SK-N-SH treated with all-trans-retinoic acid at 6 μM for 48 hours (cell line): ENCODE data around the gene BPIFB3.

Source experiments
- ATAC-seq: fragments of 200-7000 bp; cut with Tn5 transposase; 3 replicates; pipeline ENCODE4 v1.9.1; 2020; ENCODE audit warnings: mild to moderate bottlenecking, moderate library complexity
- ARNTL ChIP-seq: fragments of 450-650 bp; formaldehyde crosslinking; IDR thresholded peaks from 2 replicates; pipeline ENCODE4 v1.5.0; 2020; ENCODE audit warnings: low read depth, mild to moderate bottlenecking, moderate library complexity, borderline replicate concordance
- CSDC2 ChIP-seq: fragments of 250-450 bp; sonication (Bioruptor Pico); IDR thresholded peaks from 2 replicates; pipeline ENCODE4 v1.5.0; 2020; ENCODE audit warnings: mild to moderate bottlenecking, moderate library complexity
- CSRNP3 ChIP-seq: fragments of 250-450 bp; sonication (Bioruptor Pico); IDR thresholded peaks from 2 replicates; pipeline ENCODE4 v1.5.1; 2021; ENCODE audit warnings: mild to moderate bottlenecking, moderate library complexity
- ESRRG ChIP-seq: fragments of 250-450 bp; sonication (Bioruptor Pico); IDR thresholded peaks from 2 replicates; pipeline ENCODE4 v1.6.1; 2021; ENCODE audit warnings: mild to moderate bottlenecking
- ISL1 ChIP-seq: fragments of 250-450 bp; sonication (Bioruptor Pico); IDR thresholded peaks from 2 replicates; pipeline ENCODE4 v2.1.2; 2022; ENCODE audit warnings: mild to moderate bottlenecking, moderate library complexity
- OSR1 ChIP-seq: fragments of 250-450 bp; sonication (Bioruptor Pico); IDR thresholded peaks from 2 replicates; pipeline ENCODE4 v1.8.0; 2022; ENCODE audit warnings: moderate library complexity, mild to moderate bottlenecking, inconsistent platforms
- PATZ1 ChIP-seq: fragments of 250-450 bp; sonication (Bioruptor Pico); IDR thresholded peaks from 2 replicates; pipeline ENCODE4 v1.8.0; 2020; ENCODE audit warnings: mild to moderate bottlenecking, moderate library complexity, borderline replicate concordance
- PPARA ChIP-seq: fragments of 250-450 bp; sonication (Bioruptor Pico); IDR thresholded peaks from 2 replicates; pipeline ENCODE4 v1.5.0; 2020; ENCODE audit warnings: mild to moderate bottlenecking, borderline replicate concordance
- RARB ChIP-seq: fragments of 250-450 bp; sonication (Bioruptor Pico); IDR thresholded peaks from 2 replicates; pipeline ENCODE4 v1.8.0; 2021; ENCODE audit warnings: mild to moderate bottlenecking, moderate library complexity
- SNAI2 ChIP-seq: fragments of 250-450 bp; sonication (Bioruptor Pico); IDR thresholded peaks from 2 replicates; pipeline ENCODE4 v1.5.0; 2020; ENCODE audit warnings: mild to moderate bottlenecking, moderate library complexity
- TCF4 ChIP-seq: fragments of 250-450 bp; sonication (Bioruptor Pico); IDR thresholded peaks from 2 replicates; pipeline ENCODE4 v1.8.0; 2021; ENCODE audit warnings: mild to moderate bottlenecking, moderate library complexity, borderline replicate concordance
- TOX ChIP-seq: fragments of 250-450 bp; sonication (Bioruptor Pico); IDR thresholded peaks from 2 replicates; pipeline ENCODE4 v1.8.0; 2021; ENCODE audit warnings: mild to moderate bottlenecking, moderate library complexity, borderline replicate concordance
- ZC3H10 ChIP-seq: fragments of 250-450 bp; sonication (Bioruptor Pico); IDR thresholded peaks from 2 replicates; pipeline ENCODE4 v1.5.1; 2021; ENCODE audit warnings: mild to moderate bottlenecking, moderate library complexity
- ZFP3 ChIP-seq: fragments of 250-450 bp; sonication (Bioruptor Pico); IDR thresholded peaks from 2 replicates; pipeline ENCODE4 v1.5.0; 2020; ENCODE audit warnings: mild to moderate bottlenecking, moderate library complexity
- ZFP30 ChIP-seq: fragments of 450-650 bp; formaldehyde crosslinking; IDR thresholded peaks from 2 replicates; pipeline ENCODE4 v1.5.0; 2022; ENCODE audit warnings: mild to moderate bottlenecking, moderate library complexity
- ZNF565 ChIP-seq: fragments of 450-650 bp; formaldehyde crosslinking; conservative IDR thresholded peaks from 2 replicates; pipeline ENCODE4 v1.5.0; 2020; ENCODE audit warnings: low read depth, mild to moderate bottlenecking, moderate library complexity
- ZNF70 ChIP-seq: fragments of 450-650 bp; formaldehyde crosslinking; IDR thresholded peaks from 2 replicates; pipeline ENCODE4 v1.5.0; 2020; ENCODE audit warnings: mild to moderate bottlenecking, moderate library complexity
- ZNF8 ChIP-seq: fragments of 450-650 bp; formaldehyde crosslinking; IDR thresholded peaks from 2 replicates; pipeline ENCODE4 v1.5.0; 2020; ENCODE audit warnings: mild to moderate bottlenecking, moderate library complexity
- TF ChIP-seq, protein P1 (sequence below): fragments of 250-450 bp; sonication (Bioruptor Pico); IDR thresholded peaks from 2 replicates; pipeline ENCODE4 v1.5.0; 2020; ENCODE audit warnings: mild to moderate bottlenecking, moderate library complexity
- TF ChIP-seq, protein P2 (sequence below): fragments of 250-450 bp; sonication (Bioruptor Pico); IDR thresholded peaks from 2 replicates; pipeline ENCODE4 v1.5.1; 2020; ENCODE audit warnings: low read depth, mild to moderate bottlenecking, moderate library complexity
- TF ChIP-seq, protein P3 (sequence below): fragments of 250-450 bp; sonication (Bioruptor Pico); IDR thresholded peaks from 2 replicates; pipeline ENCODE4 v1.8.0; 2021; ENCODE audit warnings: low read depth, mild to moderate bottlenecking, moderate library complexity, borderline replicate concordance

The BPIFB3 gene

GRCh38 chr20:33032555-33032954 lies 21.1 kb upstream of the BPIFB3 start:
- TF ChIP-seq ESRRG = no peak
- TF ChIP-seq, protein P1, sequence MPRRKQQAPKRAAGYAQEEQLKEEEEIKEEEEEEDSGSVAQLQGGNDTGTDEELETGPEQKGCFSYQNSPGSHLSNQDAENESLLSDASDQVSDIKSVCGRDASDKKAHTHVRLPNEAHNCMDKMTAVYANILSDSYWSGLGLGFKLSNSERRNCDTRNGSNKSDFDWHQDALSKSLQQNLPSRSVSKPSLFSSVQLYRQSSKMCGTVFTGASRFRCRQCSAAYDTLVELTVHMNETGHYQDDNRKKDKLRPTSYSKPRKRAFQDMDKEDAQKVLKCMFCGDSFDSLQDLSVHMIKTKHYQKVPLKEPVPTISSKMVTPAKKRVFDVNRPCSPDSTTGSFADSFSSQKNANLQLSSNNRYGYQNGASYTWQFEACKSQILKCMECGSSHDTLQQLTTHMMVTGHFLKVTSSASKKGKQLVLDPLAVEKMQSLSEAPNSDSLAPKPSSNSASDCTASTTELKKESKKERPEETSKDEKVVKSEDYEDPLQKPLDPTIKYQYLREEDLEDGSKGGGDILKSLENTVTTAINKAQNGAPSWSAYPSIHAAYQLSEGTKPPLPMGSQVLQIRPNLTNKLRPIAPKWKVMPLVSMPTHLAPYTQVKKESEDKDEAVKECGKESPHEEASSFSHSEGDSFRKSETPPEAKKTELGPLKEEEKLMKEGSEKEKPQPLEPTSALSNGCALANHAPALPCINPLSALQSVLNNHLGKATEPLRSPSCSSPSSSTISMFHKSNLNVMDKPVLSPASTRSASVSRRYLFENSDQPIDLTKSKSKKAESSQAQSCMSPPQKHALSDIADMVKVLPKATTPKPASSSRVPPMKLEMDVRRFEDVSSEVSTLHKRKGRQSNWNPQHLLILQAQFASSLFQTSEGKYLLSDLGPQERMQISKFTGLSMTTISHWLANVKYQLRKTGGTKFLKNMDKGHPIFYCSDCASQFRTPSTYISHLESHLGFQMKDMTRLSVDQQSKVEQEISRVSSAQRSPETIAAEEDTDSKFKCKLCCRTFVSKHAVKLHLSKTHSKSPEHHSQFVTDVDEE (CRISPR knock-in tag) = no peak
- TF ChIP-seq PATZ1 (CRISPR knock-in tag) = no peak
- no peak for TF ChIP-seq ZFP3 (CRISPR knock-in tag)
- TF ChIP-seq TOX = no peak
- TF ChIP-seq ZNF565 (CRISPR knock-in tag) = no peak
- TF ChIP-seq ZC3H10 = no peak
- no peak for TF ChIP-seq ISL1
- TF ChIP-seq SNAI2 = no peak
- no peak for TF ChIP-seq RARB (CRISPR knock-in tag)
- TF ChIP-seq PPARA (CRISPR knock-in tag) = no peak
- TF ChIP-seq, protein P2, sequence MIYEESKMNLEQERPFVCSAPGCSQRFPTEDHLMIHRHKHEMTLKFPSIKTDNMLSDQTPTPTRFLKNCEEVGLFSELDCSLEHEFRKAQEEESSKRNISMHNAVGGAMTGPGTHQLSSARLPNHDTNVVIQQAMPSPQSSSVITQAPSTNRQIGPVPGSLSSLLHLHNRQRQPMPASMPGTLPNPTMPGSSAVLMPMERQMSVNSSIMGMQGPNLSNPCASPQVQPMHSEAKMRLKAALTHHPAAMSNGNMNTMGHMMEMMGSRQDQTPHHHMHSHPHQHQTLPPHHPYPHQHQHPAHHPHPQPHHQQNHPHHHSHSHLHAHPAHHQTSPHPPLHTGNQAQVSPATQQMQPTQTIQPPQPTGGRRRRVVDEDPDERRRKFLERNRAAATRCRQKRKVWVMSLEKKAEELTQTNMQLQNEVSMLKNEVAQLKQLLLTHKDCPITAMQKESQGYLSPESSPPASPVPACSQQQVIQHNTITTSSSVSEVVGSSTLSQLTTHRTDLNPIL (CRISPR knock-in tag) = no peak
- TF ChIP-seq CSDC2 (CRISPR knock-in tag) = no peak
- ATAC-seq = no peak

GRCh38 chr20:33033381-33033780 lies 20.3 kb upstream of the BPIFB3 start:
- ATAC-seq = no peak
- TF ChIP-seq TCF4 (no peak), ZNF8 (CRISPR knock-in tag) (no peak), RARB (CRISPR knock-in tag) (no peak), CSRNP3 (CRISPR knock-in tag) (no peak), ESRRG (no peak), OSR1 (CRISPR knock-in tag) (no peak), ZC3H10 (no peak), SNAI2 (no peak), CSDC2 (CRISPR knock-in tag) (no peak), ZNF70 (CRISPR knock-in tag) (no peak), ZFP30 (CRISPR knock-in tag) (no peak), ARNTL (CRISPR knock-in tag) (no peak), ZFP3 (CRISPR knock-in tag) (no peak), TOX (no peak), PPARA (CRISPR knock-in tag) (no peak), ZNF565 (CRISPR knock-in tag) (no peak), PATZ1 (CRISPR knock-in tag) (no peak)
- TF ChIP-seq, protein P1 (CRISPR knock-in tag) = no peak
- TF ChIP-seq, protein P2 (CRISPR knock-in tag) = no peak
- TF ChIP-seq, protein P3, sequence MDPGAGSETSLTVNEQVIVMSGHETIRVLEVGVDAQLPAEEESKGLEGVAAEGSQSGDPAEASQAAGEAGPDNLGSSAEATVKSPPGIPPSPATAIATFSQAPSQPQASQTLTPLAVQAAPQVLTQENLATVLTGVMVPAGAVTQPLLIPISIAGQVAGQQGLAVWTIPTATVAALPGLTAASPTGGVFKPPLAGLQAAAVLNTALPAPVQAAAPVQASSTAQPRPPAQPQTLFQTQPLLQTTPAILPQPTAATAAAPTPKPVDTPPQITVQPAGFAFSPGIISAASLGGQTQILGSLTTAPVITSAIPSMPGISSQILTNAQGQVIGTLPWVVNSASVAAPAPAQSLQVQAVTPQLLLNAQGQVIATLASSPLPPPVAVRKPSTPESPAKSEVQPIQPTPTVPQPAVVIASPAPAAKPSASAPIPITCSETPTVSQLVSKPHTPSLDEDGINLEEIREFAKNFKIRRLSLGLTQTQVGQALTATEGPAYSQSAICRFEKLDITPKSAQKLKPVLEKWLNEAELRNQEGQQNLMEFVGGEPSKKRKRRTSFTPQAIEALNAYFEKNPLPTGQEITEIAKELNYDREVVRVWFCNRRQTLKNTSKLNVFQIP (CRISPR knock-in tag) = no peak
